GM21423 (cell line): ENCODE measurements around the gene PRDM16.

Experiments used
- ATAC-seq: cut with Tn5 transposase; IDR thresholded peaks from one replicate; pipeline ENCODE4 v1.9.1; 2021; ENCODE audit warnings: mild to moderate bottlenecking, moderate library complexity; ENCODE audit not compliant: unreplicated experiment

The PRDM16 gene

DNA sequence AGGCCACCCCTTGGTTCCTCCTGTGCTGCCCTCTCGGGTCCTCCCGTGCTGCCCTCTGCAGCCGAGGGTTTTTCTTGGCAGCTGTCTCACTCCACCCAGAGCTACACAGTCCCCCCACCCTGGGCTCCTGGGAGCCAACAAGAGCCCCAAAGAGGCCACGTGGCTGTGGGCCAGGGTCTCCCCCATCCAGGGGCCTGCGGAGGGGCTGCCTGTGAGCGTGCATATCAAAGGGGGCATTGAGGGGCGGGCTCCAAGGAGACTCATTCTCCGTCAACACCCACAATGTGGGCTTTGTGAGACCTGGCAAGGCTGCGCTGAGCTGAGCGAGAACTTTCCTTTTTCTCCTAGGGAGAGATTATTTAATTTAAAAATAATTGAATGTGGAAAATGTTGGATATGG is 276.8 kb downstream of the PRDM16 start:
- ATAC-seq = no peak

DNA sequence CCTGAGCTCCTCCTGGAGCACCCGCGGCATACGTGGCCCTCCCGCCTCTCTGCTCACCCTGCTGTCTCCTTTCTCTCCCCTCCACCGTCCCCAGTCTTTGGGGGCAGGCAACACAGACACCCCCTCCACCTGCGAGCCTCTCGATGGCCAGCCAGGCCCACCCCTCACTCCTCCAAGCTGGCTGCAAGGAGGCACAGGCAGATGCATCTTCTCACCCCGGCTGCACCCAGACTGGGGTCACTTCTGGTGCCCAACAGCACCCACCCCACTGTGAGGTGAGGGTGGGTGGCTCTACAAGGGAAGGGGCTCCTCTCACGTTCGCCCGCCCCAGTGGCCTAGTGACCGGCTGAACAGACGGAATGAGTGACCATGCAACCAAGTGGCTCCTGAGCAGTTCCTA is 277.5 kb downstream of the PRDM16 start:
- no peak for ATAC-seq

DNA sequence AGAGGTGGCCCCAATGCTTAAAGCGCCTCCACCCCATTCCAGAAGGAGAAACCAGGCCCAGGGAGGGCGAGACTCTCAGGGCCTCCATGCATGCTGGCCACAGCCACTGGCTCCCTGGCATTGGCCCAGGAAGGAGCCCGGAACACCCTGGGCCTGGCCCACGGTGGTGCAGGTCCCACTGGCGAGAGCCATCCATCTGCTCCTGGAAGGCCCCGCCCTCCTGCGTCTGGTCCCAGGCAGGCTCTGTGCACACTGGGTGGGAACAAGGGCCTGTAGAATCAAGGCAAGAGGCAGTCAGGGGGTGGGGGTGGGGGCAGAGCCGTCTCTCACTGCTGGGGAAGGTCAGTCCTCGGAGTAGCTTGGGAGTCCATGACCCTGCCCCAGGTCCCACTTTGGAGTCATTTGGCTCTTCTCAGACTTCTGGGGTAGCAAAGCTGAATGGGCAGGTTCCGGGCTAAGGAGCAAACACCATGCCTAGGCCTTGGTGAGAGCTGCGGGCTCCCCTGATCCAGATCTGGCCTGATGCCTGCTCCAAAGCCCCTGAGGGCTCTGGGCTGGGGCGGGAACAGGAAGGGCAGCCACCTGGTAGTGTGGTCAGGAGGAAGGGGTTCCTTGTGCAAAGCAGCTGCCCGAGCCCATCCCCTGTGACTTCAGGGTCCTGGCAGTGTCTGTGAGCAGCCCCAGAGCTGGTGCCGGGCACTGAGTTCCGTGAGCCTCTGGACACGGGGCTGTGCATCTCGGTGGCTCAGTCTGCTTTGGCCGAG is 278.4 kb downstream of the PRDM16 start:
- ATAC-seq = no peak

DNA sequence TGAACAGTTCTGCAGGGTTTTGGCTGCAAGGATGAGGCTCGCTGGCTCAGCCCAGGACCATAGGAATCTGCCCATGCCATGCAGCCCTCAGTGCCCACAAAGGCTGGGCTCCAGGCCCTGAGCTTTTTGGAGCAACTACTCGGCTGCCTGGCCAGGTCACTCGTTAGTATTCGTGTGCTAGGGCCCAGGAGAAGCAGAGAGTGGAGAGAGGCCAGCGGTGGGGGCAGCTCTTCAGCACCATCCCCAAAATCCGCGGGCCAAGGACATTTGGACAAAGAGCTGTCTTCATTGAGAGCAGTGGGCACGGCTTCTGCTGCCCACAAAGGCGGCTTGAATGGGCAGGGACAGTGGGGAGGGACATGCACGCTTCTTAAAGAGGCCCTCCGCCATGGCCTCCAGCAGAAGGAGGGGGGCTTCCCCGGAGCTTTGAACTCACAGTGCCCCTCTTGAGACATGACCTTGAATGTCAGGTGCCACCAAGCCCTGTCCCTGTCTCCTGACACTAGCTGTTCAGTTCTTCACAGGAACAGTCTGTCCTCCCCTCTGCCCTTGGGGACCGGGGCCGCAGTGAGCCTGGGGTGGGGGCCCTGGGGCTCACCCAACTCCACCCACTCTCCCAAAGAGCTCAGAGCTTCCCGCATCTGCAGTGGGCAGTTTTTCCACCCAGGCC is 279.3 kb downstream of the PRDM16 start:
- no peak for ATAC-seq

DNA sequence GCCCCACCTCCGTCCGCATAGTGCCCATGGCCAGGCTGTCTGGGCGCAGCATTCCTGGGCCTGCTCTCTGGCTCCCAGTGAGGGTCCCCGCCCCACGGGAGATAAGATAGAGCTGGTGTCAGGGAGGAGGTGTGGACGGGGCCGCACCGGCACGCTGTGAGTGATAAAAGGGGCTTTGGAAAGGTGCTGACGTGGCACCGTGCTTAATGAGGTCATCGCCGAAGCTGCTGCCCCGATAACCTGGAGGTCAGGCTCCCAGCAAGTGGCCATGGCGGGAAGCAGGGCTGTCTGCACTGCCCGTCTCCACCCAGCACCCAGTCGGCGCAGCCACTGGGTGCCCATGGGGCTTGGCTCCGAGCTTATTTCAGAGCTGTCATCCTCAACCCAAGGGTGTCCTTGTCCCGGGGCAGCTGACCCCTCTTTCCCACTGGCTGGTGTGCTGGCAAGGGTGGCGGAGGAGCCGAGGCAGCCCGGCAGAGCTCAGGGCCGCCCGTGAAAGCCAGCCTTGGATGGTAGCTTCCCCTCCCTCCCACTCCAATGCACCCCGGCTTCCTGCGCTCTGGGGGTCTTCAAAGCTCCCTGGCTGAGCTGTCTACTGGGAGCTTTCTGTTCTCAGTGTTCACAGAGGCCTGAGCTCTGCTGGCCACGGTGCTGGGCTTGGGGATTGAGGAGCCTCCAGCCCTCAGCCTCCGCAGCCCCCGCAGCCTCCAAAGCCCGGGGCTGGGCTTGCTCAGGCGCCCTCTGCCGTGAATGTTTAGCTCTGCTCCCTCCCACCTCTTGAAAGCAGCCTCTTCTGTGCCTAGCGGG is 280.4 kb downstream of the PRDM16 start:
- ATAC-seq = no peak

DNA sequence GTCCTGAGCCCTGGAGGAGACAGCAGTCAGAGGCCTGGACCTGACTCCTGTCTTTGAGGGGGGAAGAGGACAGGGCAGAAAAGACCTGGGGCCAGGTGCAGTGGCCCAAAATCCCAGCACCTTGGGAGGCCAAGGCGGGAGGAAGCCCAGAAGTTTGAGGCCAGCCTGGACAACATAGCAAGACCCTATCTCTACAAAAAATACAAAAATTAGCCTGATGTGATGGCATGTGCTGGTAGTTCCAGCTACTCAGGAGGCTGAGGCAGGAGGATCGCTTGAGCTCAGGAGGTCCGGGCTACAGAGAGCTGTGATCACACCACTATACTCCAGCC is 280.9 kb downstream of the PRDM16 start:
- no peak for ATAC-seq

DNA sequence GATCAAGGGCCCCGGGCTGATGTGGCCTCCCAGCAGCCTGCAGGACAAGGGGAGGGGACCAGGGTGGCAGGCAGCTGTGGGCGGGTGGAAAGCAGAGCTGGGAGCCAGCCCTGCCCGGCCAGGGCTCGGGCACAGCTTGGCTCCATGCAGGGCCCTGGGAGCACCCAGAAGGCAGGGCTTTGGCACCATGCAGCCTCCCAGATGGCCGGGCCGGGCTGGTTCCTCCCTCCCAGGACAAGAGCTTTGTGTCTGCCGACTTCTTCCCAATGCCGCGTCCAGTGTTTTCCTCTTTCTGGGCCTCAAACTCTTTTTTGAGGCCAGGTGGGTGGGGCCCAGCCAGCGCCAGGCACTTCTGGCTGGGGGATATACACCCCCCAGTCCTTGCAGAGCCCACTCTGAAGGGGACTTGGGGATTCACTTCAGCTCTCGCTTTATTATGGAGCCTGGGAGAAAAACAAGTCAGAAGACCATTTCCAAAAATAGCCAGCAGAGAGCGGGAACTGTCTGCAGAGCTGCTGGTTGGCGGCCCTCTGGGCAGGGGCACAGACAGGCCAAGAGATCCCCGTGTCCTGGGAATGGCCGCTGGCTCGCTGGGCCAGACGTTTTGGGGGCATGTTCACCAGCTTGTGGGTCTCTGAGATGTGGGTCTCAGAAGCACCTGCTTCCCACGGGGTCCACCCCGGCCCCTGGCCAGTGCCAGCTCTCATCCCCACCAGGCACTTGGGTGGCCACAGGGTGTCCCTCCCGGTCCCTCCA is 281.7 kb downstream of the PRDM16 start:
- no peak for ATAC-seq

DNA sequence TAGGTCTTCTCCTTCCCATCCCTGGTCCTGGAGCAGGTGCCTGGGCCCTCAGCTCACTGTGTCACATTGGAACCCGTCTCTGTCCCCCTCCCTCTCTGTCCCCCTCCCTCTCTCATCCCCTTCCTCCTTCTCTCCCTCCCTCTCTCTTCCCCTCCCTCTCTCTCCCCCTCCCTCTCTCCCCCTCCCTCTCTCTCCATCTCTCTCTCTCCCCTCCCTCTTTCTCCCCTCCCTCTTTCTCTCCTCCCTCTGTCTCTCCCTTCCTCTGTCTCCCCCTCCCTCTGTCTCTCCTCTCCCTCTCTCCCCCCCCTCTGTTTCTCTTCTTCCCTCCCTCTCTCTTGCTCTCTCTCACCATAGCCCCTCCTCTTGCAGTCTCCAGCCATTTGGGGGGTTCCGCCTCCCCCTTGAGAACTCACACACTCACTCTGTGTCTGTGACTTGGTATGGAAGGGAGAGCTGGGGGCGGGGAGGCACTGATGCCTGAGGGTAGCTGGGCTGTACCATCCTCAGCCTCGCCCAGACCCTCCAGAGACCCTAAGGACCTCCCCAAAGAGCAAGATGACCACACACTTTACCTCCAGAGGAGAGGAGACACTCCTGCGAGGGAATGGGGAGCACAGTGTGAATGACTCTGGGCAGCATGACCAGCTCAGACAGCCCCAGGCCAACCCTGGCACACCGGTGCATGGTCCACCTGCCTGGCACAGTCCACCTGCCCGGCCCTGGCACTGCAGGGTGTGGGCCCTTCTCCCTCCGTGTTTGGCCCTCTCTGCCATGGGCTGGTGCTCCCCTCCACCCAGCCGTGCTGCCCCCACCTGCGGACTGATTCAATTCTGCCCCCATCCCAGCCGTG is 282.7 kb downstream of the PRDM16 start:
- no peak for ATAC-seq

DNA sequence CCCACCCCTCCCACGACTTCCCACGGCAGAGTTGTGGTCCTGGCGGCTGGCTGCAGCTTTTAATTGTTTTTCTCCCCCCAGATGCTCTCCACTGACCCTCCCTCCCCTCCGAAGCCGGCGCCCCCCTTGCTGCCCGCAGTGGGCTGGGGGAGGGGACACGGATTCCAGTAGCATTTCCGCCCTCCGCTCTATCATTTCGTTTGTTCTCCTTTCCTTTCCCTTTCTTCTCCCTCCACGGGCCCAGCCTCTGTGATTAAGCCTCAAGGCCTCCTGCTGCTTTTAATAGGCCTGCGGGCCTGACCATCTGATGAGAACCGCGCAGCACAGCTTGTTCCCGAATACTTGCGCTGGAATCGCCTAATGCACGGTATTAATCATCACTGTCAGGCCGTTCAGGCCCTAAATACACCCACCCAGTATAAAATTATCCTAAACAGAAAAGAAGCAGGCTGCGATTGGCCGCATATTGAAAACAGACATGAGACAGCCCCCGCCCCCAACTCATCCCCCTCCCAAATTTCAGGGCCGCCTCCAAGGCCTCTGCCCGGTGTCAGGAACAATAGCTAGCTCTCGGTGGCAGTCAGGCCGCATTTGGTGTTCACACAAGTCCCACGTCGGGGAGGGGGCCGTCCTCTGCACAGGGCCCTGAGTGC is 283.4 kb downstream of the PRDM16 start:
- no peak for ATAC-seq

DNA sequence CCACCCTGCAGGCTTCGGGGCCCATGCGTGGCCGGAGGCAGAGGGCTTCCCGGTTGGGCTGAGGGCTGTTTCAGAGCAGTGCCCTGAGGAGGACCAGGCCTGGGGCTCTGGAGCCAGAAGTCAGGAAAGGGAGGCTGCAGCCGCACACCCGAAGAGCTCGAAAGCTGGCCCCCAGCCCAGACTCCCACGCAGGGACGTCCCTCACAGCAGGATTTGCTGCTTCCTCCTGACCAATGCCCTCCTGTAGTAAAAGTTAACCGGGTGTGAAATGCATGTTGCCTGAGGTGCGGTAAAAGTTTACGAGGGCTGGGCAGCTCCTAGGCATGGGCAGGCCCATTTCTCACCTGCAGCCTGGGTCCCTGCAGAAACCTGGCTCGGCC is 283.9 kb downstream of the PRDM16 start:
- no peak for ATAC-seq

DNA sequence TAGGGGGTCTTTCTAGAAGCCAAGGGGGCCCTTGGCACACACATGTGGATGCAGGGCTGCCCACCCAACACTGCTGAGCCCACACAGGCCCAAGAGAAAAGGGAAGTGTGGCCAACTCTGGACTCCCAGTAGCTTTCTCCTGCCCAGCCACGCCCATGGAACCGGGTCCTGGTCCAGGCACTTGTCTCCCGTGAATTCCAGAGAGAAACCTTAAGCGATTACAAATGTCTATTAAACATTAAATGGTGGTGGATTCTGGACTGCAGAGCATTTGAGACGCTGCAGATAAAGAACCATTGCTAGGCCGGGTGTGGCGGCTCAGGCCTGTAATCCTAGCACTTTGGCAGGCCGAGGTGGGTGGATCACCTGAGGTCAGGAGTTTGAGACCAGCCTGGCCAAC is 284.9 kb downstream of the PRDM16 start:
- no peak for ATAC-seq

DNA sequence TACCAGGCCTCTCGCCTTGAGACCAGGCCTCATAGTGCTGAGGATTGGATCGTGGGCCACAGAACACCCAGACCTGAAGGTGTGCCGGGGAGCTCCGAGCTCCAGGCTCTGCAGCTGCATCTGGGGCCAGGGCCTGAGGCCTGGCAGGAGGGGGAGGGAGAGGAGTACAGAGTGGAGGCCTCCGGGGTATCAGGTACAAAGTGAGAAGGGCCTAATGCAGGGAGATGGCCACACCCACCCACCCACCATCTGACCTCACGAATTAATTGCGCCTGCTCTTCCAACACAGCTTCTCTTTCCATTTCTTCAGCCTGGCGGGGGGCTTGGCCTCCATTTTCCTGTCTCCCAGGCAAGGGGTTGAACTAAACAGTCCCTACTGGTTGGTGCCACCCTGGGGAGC is 286.1 kb downstream of the PRDM16 start:
- ATAC-seq = no peak

DNA sequence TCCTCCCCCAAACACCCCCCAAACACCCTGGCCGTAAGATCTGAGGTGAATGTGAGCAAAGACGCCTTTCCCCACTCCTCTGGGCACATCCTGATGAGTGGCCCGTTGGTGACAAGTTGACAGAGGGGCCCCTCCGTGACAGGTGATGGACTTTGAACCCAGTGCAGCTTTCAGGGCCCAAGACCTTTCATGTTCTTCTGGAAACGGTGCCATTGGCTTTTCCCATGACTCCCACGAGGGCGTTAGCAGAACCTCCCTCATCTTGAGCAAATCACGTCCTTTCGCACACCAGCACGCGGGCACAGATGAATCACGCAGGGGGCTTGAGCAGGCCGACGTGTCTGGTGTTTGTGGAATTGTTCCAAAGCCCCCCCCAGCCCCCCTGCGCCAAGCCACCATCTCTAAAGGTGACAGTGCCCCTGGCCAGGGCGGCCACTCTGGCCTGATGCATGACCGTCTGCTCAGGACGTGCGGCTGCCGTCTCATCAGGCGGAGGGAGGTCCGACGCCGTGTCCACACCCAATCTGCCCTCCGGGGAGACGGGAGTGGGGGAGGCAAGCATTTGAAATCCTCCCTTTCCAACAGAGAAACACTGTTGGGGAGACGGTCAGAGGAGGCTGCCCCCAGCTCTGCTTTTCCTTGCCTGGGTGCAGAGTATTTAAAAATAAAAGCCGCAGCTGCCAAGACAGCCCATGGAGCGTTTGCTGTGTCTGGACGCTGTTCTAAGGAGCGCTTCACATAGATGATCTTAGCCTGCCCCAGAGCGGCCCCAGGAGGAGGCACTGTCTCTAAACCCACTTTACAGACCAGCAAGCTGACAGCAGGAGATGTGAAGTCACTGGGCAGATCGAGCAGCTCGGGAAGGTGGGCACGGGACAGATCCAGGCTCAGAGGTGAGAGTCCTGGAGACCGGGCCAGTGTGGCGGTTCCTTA is 287.2 kb downstream of the PRDM16 start:
- no peak for ATAC-seq

DNA sequence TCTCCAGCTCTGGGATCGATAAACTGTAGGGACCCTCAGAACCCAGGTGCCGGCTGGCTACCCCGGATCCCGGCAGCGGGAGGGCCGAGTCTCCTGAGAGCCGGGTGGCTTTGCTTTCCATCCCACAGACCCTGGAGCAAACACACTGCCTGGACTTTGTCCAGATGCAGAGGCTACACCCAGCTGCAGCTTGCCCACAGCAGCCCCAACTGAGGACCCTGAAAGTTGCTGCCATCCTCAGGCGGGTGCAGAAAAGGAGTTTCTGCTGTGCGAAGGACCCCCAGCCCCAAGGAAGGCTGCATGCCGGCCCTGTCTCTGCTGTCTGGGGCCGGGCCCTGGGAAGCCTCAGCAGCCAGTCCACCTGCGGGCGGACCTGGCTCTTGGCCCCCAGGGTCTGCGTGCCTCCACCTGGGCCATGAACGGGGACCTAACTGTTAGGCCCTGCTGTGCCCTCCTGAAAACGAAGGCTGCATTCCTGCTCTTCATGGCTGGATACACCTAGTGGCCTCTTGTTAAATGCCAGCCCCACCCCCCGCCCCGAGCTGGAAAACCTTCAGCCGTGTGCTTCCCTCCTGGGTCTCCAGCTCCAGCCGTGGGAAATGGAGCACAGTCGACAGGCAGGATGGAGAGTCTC is 287.9 kb downstream of the PRDM16 start:
- no peak for ATAC-seq

DNA sequence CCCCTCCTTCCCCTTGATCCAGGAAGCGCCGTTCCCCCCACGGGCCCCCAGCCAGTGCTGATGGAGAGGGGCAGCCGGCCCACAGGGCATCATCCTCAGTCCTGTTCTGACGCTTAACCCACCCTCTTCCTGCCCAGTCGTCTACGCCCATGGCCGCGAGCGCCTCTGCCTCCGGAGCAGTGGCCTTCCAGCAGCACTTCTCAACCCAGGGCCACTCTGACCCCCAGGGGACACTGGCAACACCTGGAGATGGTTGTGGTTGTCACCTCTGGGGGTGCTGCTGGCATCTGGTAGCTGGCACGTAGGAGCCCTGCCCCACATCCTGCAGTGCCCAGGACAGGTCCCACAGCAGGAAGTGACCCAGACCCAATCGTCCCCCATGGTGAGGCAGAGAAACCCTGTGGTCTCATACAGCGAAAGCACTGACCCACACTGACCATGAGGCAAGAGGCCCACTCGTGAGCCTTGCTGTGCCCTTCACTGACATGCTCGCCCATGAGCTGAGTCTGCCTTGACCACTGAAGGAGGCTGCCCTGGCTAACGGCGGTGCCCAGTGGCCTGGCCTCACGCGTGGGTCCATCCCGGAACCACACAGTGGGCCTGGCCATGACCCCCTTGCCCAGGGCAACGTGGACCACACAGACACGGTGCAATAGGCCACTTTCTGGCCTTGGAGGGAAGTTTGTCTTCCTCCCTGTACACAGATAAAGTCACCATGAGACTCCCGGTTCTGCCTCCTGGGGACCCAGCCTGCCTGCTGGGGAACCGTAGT is 288.7 kb downstream of the PRDM16 start:
- no peak for ATAC-seq

DNA sequence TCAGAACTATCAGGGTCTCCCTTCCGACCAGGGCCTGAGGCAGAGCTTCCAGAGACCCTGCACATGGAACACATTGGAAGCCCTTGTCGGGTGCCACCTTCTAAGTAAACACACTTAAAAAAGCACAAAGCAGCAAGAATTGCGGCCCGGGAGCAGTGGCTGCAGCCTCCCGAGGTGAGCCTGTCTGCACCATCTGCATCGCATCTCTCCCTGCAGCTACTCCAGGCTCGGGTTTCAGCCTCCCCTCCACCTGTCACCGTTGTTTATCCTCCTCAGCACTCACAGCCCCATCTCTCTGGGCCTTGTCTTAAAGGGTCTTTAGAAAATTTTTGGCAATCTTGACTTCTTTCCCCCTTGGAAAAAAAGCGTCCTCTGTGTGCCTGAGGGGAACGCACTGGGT is 290.3 kb downstream of the PRDM16 start:
- ATAC-seq = no peak

DNA sequence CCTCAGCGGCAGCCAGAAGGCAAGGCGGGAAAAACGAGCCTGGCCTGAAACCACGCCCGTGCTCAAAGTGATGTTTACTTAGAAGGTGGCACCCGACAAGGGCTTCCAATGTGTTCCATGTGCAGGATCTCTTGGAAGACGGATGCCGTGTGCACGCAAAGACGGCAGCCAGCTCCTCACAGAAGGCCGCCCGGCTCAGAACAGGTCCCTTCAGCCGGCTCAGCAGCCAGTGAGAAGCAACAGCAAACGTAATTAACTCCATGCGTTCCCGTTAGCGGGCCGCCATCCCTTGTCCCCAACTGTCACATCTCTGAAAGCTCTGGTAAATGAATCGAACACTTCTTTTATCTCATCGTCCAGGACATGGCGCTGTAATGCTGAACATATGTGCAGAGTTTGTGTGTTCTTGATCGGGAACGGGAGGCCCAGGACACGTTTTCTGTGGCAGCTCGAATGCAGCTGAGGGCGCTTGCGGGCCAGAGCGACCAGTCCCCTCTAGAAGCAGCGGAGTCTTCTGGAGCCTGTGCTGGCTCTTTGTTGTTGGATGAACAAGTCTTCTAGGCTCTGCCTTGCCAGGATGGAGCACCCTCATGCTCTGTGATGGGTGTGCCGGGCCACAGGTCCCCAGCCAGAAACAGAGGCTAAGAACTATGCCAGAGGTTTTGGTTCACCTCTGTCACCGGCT is 290.9 kb downstream of the PRDM16 start:
- ATAC-seq = no peak
